GM20431 (cell line): ENCODE results near the gene WNK3.

Source experiments
- in situ Hi-C: fragments of 300-500 bp; cut with MseI, MboI; formaldehyde crosslinking; loops from one replicate; pipeline ENCODE4 v1.15.0; 2020; ENCODE audit warnings: low sequenced_read_pairs; ENCODE audit not compliant: unreplicated experiment

Gene WNK3

DNA sequence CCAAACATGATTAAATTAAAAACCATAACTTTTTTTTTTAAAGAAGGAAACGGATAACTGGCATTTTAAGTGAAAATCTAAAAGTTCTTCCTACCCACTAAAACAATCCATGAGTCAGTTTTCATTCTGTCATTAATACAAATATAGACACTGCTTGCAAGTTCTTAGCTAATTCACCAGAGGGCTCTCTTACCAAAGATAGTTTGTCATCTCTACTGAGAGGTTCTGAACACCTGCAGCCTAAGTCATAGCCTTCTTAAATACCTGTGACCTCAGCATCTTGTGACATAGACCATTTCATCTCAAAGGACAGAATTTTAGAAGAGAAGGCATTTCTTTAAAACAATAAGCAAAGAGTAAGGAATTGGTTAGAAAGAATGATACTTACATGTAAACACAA is 109.5 kb downstream of the WNK3 start:
- in situ Hi-C loops: no loop called here

DNA sequence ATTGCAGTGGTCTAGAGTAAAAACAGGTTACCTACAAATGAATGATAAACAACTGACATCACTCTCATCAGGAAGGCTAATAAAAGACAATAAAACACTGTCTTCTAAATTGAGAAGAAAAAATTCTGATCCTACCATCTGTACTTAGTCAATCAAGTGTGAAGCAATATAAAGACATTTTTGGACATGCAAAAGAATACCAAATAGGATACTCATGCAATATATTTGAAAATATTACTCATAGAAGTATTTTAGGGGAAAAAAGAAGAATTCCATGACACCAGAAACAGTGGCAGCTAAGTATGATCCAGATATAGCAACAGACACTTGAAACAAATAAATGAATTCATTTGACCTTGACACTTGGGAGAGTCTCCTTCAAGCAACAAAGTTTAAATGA is 111.0 kb downstream of the WNK3 start:
- in situ Hi-C loops: no loop called here

DNA sequence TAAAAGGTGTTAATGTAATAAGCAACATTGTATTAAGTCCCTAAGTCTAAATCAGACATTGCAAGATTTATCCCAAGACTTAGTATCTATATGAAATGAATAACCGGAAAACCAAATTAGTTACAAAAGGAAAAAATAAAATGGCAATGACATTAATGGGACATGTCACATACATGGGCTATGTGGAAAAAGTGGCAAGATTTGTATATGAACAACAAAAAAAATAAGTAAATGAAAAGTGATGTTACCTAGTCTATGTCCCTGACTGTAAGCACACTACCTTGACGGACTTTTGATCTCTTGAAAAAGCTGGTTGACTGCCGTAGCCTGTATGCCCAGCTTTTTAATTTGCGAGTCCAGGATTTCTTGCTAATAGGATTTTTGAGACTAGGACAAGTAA is 119.3 kb downstream of the WNK3 start:
- in situ Hi-C loops: no loop called here

DNA sequence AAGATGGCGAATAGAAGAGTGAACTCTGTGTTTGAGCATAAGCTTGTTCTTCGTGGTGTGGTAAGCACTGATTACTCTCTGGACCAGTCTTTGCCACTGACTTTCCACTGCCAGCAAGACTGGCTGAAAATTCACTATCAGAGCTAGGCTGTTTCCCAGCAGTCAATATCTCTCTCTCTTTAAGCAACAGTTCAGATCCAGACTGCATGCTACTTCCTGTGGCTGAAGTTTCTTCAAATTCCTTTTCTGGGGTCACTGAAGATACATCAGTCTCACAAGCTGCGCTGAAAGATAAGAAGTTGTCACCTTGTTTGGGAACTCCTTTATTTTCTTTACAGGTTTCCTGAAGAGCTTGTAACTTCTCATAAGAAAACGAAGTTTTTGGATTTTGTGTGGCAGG is 120.8 kb downstream of the WNK3 start:
- in situ Hi-C loops: no loop called here

DNA sequence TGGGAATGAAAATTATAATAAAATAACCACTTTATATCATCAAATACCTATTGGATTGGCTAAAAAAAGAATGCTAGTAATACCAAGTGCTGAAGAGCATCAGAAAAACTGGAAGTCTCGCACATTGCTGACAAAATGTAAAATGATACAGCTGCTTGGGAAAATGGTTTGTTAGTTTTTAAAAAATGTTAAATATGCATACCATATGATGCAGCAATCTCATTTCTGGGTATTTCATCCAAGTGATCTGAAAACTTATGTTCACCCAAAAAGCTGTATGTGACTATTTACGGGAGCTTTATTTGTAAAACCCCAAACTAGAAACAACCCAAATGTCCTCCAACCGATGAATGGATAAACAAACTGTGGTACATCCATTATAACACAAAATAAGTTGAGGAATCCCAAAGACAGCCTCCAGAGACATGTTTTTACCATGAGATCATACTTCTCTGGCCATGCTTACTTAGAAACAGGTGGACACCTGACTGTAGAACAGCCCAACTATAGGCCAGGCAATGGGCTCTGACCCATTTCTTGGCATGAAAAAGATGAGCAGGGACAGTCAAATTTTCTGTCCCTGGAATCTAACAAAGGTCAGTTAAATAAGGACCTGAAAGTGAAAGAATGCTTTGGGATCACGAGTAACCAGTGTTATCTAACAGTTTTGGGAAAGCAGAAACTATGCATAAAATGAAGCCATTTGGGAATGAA is 127.3 kb downstream of the WNK3 start:
- in situ Hi-C loops: no loop called here

DNA sequence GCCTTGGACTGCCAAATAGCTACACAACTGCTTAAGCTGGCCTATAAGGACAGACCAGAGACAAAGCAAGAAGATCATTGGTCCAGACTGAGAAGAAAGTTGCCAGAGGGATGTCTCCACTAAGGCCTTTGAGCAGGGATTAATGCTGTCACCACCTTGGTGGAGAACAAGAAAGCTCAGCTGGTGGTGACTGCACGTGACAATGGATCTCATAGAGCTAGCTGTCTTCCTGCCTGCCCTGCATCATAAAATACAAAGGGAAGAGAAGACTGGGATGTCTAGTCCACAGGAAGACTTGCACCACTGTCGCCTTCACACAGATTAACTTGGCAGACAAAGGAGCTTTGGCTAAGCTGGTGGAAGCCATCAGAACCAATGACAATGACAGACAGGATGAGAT is 134.3 kb downstream of the WNK3 start:
- in situ Hi-C loops: no loop called here

DNA sequence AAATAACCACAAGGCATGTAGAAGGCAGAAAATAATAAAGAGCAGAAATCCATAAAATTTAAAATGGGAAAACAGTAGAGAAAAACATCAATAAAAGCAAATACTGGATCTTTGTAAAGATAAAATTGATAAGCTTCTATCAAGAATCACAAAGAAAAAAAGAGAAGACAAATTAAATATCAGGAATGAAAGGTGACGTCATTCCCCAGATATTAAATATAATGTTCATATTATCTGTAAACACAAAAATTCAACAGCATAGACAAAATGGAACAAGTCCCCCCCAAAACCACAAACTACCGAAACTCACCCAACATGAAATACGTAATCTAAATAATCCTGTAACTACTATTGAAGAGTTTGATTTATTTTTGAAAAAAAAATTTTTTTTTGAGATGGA is 144.2 kb downstream of the WNK3 start:
- in situ Hi-C loops: no loop called here

DNA sequence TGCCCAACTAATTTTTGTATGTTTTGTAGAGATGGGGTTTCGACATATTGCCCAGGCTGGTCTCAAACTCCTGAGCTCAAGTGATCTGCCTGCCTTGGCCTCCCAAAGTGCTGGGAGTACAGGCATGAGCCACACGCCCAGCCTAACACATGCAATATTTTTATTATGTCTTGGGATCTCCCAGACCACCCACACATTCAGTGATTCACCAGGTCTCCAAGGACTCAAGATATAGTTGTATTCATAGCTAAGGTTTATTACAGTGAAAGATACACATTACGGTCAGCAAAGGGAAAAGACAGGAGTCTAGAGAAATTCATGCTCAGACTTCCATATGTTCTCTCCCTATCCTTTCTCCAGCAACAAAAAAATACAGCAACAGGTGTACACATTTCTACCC is 149.3 kb downstream of the WNK3 start:
- in situ Hi-C loops: no loop called here

DNA sequence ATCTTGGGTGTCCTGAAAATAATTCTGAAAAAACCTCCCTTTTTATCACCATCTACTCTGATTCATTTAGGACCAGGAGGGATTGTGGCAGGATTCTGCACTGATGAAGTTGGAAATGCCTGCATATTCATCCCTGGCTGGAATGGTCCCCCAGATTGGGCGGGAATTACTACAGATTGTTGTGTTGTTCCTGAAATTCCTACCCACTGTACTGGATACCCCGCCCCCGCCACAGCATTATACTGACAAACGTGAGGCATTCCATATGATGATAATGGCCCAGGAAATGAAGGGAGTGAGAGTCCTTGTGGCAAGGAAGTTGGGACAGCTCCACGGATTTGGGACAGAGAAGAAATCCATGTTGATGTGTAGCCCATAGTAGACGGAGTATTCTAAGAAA is 159.6 kb downstream of the WNK3 start:
- in situ Hi-C loops: no loop called here

DNA sequence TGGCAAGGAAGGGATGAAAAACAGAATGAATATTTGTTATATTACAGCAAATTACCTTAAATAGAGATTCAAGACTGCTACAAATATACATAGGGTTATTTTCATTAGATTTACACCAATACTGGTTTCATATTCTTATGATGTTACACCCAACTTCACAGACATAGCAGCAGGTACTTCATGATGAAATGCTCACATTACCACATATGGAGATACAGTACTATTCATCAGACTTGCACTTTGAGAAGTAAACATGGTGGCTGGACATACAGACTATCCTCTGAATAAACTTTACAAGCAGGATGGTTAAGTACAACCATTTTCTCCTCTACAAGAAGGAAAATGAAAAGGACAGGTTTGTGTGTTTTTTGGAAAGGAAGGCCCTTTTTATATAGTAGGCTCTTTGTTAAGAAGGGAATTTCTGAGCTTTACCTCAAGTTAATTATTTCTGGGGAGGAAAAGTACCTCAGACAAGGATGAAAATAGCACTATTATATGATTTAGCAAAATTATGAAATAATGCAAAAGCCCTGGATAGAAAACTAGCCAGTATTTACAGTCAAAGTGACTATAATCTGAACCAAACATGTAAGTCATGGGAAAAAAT is 162.8 kb downstream of the WNK3 start:
- in situ Hi-C loops: no loop called here

DNA sequence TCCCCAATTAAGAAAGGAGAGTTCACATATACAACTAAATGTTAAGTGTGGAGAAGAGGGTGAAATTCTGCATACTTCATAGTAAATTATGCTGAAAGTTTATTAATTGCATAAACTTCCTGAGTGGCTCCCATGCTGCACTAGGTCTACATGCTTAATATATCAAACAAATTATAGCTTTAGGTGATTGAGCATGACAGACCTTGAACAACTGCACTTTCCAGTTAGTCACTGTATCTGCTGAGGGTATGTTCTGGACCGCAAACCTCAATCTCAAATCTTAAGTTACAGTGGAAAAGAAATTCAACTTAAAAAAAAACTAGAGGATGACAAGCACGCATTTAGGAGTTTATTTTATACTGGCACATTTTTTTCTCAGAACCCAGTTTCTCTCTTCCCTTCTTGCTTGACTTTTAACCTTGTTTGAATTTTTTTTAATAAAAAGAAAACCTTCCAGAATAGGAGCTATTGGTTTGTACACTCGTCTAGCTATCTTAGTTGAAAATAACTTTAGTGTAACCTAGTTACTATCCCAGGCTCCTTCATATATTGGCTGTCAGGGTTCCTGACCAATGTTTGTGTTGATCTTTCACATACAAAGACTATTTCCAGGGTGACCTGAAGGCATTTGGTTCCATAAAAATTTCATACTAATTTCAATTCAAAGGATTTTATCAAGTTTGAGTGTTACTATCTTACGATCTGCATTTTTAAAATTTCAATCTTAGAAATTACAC is 164.6 kb downstream of the WNK3 start:
- in situ Hi-C loops: no loop called here

DNA sequence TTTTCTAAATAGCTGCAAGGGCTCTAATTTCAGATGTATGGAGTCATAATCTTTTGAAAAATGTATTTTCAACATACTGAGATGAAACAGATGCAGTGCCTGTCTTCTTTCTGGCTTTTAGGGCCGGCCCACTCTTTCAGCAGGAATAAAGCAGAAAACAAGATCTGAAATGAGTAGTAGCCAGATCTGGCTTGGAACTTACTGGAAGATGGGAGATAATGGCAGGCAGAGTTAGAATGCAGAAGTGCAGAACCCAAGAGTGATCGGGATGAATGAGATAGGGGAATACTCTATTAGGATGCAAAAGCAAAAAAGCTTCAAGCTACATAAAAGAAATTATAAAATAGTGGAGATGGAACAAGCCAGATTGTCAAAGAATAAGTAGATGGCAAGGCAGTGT is 173.4 kb downstream of the WNK3 start:
- in situ Hi-C loops: no loop called here

DNA sequence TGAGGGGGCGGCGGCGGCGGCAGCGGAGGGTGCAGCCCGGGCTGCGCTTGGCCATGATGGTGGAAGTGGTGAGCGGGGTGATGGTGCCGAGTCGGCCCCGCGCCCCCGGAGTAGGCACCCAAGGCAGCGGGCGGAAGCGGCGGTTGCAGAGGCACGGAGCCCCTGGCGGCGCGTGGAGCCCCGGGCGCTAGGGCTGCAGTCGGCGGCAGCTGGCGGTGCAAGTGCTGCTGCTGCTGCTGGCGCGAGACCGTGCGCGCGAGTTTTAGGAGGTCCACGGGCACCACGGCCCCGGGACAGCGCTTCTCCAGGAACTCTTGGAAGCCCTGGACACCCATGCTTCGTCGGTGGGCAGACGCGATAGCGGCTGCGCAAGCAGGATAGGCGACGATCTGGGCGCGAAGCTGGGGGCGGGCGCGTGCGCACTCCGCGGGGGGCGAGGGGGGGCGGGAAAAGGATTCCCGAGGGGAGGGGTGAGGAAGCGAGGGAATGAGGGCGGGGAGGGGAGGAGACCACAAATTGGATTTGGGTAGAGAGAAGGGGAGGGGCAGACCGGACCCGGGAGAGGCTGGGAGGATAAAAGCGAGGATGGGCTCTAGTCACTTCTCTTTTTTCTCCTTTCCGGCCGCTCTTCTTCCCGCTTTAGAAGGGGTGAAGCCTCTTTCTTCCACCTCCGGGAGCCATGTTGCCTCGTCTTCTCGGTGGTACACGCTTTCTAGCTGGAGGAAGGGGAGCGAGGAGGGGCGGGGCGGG is 174.8 kb downstream of the WNK3 start, which contains the start of gene FAM120C:
Gene FAM120C, minus strand, starts transcription at position 391 of the 750 bp plus-strand sequence. Its CDS starts 56 bp downstream, at position 335.
- in situ Hi-C loops: no loop called here

DNA sequence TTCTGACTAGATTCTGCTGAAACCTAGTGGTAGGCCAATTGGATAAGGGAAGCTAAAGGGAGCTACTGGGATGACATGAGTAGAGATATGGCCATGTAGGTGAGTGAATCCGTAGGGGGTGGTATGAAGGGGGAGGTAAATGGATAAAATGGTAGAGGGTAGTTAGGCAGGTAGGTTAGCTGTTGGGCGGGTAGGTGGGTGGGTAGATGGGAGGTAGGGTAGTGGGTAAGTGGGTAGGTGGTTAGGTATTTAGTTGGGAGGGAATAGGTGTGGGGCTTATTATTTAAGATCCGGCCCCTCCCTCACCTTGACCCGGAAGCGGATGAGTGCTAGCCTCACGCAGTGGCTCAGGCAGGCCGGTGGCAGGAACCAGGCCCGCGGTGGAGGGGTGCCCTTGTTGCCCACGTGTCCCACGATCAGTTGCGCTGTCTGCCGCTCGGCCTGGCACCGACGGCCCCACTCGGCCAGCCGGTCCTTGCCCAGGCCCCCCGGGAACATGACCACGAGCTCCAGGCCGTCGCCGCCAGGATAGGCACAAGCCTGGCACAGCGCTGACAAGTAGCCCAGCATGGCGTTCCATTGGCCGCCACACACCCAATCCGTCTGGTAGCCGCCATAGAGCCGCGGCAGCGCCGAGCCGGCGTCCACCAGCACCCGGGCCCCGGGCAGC is 175.5 kb downstream of the WNK3 start:
- in situ Hi-C loops: no loop called here

DNA sequence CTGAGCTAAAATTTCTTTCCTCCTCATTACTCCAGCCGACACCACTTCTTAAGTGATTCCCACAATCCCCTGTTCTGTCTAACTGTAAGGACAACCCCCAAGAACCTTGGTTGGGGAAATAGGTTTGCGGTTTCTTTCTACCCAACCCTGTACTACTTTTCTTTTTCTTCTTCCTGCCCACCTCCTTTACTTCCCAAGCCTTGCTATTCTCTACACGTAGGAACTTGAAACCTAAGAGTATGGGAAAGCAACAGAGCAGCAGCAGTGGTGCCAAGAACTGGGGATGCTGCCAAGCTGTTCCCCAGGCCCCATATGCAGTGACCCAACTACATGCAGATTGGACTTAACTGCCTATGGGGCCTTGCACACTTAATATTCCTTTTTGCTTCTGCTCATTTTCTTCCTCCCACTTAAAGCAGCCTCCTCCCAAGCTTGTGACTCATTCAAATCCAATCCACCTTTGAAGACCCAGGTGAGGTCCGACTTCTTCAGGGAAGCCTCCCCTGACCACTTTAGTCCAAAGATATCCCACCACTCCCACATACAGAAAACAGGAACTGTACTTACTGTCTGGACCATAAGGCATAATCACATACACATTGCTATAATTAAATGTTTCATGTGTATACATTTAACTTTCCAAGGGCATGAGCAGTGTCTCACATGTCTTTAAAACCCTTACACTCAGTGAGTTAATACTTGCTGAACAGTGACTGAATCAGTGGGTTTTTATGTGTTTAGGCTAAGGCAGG is 176.5 kb downstream of the WNK3 start:
- in situ Hi-C loops: no loop called here

DNA sequence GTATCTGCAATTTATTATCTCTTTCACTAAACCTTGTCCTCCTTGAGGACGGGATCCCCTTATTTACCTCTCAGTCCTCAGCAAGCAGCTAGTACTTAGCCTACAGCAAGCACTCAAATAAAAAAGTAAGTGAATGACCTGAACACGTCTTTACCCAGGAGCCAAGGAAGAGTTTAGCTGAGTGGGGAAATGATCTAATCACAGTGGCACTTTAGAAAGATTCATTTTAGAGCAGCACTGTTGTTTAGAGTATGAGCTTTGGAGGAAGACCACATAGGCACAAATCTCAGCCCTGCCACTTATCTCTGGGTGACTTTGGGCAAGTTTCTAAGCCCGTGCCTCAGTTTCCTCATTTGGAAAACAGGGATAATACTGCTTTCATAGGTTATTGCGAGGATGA is 177.4 kb downstream of the WNK3 start:
- in situ Hi-C loops: no loop called here

DNA sequence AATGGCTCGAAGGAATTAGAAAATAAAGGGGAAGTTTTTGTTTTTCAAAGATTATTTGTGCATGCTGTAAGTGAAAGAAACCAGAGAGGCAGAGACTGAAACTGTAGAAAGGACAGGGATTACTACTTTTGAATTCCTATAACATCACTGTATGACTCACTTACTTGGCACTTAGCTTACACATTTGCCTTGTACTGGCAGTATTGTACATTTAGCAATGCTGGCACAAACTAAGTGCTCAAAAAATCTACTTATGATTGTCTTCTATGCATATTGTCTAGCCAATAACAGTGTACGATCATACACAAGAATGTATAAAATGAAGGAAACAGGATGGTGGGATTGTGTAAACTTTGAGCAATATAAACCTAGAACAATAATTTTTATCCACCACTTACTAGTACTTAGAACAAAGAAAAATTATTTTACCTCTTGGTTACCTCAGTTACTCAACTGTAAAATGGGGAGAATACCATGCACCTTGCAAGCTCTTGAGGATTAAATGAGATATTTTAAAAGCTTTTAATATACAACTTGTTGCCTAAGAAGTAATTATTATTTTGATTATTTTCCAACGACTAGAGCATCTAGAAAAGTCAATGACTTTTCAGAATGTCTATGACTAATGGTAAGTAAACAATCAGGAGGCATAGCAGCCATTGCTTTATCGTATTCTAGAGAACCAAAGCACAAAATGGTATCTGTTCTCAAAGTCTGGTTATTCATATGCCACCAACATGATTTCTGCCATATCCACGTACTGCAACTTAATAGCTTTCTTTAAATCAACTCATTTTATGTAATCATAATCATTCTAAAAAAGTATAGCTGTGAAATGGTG is 179.5 kb downstream of the WNK3 start:
- in situ Hi-C loops: no loop called here

DNA sequence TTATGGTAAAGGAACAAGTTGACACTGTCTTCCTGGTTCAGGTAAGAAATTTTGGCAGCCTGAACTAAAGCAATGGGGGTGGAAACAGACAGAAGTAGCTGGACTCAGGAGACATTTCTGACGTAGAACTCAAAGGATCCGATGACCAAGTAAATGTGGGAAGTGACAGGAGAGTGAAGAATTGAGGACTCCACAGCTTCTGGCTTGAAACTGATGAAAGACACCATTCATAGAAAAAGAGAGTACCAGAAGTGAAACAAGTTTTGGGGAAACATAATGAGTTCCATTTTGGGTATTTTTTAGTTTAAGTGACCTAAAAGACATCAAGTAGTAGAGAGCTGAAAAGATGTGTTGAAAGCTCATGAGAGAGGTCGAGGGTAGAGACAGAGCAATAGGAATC is 180.5 kb downstream of the WNK3 start:
- in situ Hi-C loops: no loop called here

DNA sequence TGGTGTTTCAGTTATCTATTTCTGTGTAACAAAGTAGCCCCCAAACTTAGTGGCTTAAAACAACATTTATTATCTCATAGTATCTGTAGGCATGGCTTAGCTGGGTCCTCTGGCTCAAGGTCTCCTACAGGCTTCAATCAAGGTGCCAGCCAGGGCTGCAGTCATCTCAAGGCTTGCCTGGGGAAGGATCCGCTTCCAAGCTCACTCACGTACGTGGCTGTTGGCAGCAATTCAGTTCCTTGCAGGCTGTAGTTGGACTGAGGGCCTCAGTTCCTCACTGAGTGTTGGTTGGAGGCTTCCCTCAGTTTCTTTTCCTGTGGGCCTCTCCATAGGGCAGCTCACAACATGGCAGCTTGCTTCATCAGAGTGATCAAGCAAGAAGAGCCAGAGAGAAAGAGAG is 184.1 kb downstream of the WNK3 start:
- in situ Hi-C loops: no loop called here
